Activated B cell treated with CpG ODN at 0.5 μM for 24 hours (primary cell): Measurements from ENCODE around the gene ATP2B2. TPM values are rescaled to one million over a fixed set of nuclear protein-coding genes. Genes with fewer than 3 reads are reported as not detected.

Source experiments
- ATAC-seq: fragments of 200-7000 bp; cut with Tn5 transposase; one replicate; pipeline ENCODE4 v1.10.0; 2021; ENCODE audit warnings: low read depth, mild to moderate bottlenecking, moderate library complexity
- CTCF ChIA-PET: fragments of 350-600 bp; sonication (Branson Sonifier 250); formaldehyde crosslinking; loops from one replicate; lab custom pipeline; 2021; ENCODE audit warnings: antibody characterized with exemption; lab: Charles Lee
- POLR2A ChIA-PET: fragments of 350-600 bp; sonication (Branson Sonifier 250); formaldehyde crosslinking; loops from one replicate; lab custom pipeline; 2021; ENCODE audit warnings: antibody characterized with exemption; lab: Charles Lee
- DNase-seq: peaks from one replicate; pipeline ENCODE4 v3.0.0; 2022
- H3K27ac Mint-ChIP-seq: one replicate; pipeline ENCODE4 v1.8.0; 2020; ENCODE audit warnings: mixed read lengths
- H3K27me3 Mint-ChIP-seq: one replicate; pipeline ENCODE4 v1.8.0; 2021; ENCODE audit warnings: mixed read lengths
- H3K36me3 Mint-ChIP-seq: one replicate; pipeline ENCODE4 v1.8.0; 2021; ENCODE audit warnings: low read depth, mixed read lengths
- H3K4me1 Mint-ChIP-seq: one replicate; pipeline ENCODE4 v1.8.0; 2021; ENCODE audit warnings: mixed read lengths
- H3K4me3 Mint-ChIP-seq: one replicate; pipeline ENCODE4 v1.8.0; 2020; ENCODE audit warnings: mild to moderate bottlenecking, mixed read lengths
- H3K9me3 Mint-ChIP-seq: one replicate; pipeline ENCODE4 v1.8.0; 2020; ENCODE audit warnings: mixed read lengths
- CTCF ChIP-seq: fragments of 200-600 bp; IDR thresholded peaks from one replicate; pipeline ENCODE4 v1.8.0; 2022; ENCODE audit warnings: antibody characterized with exemption, mild to moderate bottlenecking
- intact Hi-C: fragments of 100-400 bp; cut with micrococcal nuclease; formaldehyde crosslinking; loops from one replicate; pipeline ENCODE4 v1.15.1; 2024
- total RNA-seq: library from RNA; stranded (reverse); gene quantifications from 2 replicates; pipeline ENCODE4 v1.2.3, GENCODE V29; 2022

Gene ATP2B2
- total RNA-seq, 1 donor from 2014 or later = not detected

- peaks cover 14% of the 10 kb centered on the region for H3K4me1 Mint-ChIP-seq
- TF ChIP-seq CTCF = no peak
- intact Hi-C loops = no loop called here
- no peak for DNase-seq
- H3K9me3 Mint-ChIP-seq = no peaks in the 10 kb centered on the region
- CTCF ChIA-PET = no interaction called here
- H3K36me3 Mint-ChIP-seq = no peaks in the 10 kb centered on the region
- no peak overlapping the region for H3K27ac Mint-ChIP-seq
- no peak overlapping the region for H3K4me3 Mint-ChIP-seq
- POLR2A ChIA-PET = no interaction called here
- no peak for ATAC-seq
- H3K27me3 Mint-ChIP-seq = peaks cover 10% of the 10 kb centered on the region
Observed at GRCh38 chr3:10519236-10519635, 13.8 kb upstream of the ATP2B2 start.

GRCh38 chr3:10518506-10519150 lies 13.2 kb upstream of the ATP2B2 start:
- no peak overlapping the region for H3K4me3 Mint-ChIP-seq
- H3K27ac Mint-ChIP-seq = no peak overlapping the region
- CTCF ChIA-PET = no interaction called here

GRCh38 chr3:10517627-10518026 lies 12.2 kb upstream of the ATP2B2 start:
- POLR2A ChIA-PET = no interaction called here
- Mint-ChIP-seq H3K9me3 (no peaks in the 10 kb centered on the region), H3K4me3 (no peak overlapping the region), H3K27ac (no peak overlapping the region), H3K36me3 (no peaks in the 10 kb centered on the region), H3K27me3 (peaks cover 11% of the 10 kb centered on the region), H3K4me1 (peaks cover 14% of the 10 kb centered on the region)
- DNase-seq = peak; percentile 14
- CTCF ChIA-PET = no interaction called here
- no peak for TF ChIP-seq CTCF
- ATAC-seq = no peak
- intact Hi-C loops = no loop called here

More at GRCh38 chr3:10518506-10519150, 13.2 kb upstream of the ATP2B2 start:
- intact Hi-C loops = no loop called here
- H3K9me3 Mint-ChIP-seq = no peaks in the 10 kb centered on the region
- H3K4me1 Mint-ChIP-seq = peaks cover 14% of the 10 kb centered on the region
- H3K27me3 Mint-ChIP-seq = peaks cover 10% of the 10 kb centered on the region
- ATAC-seq (no peak), DNase-seq (peak; percentile 5)
- no peak for TF ChIP-seq CTCF
- no peaks in the 10 kb centered on the region for H3K36me3 Mint-ChIP-seq
- POLR2A ChIA-PET = no interaction called here

- peaks cover 14% of the 10 kb centered on the region for H3K4me1 Mint-ChIP-seq
- H3K4me3 Mint-ChIP-seq = no peak overlapping the region
- no peaks in the 10 kb centered on the region for H3K36me3 Mint-ChIP-seq
- TF ChIP-seq CTCF = no peak
- DNase-seq (peak; percentile 7), ATAC-seq (no peak)
- CTCF ChIA-PET = interaction anchor here (1.8 kb wide), 1 partner anchor 173 kb away, joined by 4 read pairs; no protein-coding TSS in a partner anchor
- no peaks in the 10 kb centered on the region for H3K9me3 Mint-ChIP-seq
- H3K27me3 Mint-ChIP-seq = peaks cover 6% of the 10 kb centered on the region
- H3K27ac Mint-ChIP-seq = no peak overlapping the region
- POLR2A ChIA-PET = no interaction called here
- intact Hi-C loops = no loop called here
Observed at GRCh38 chr3:10516544-10517452, 11.4 kb upstream of the ATP2B2 start.

- Mint-ChIP-seq H3K9me3 (no peaks in the 10 kb centered on the region), H3K4me3 (no peak overlapping the region), H3K4me1 (peaks cover 14% of the 10 kb centered on the region), H3K27me3 (peaks cover 7% of the 10 kb centered on the region), H3K36me3 (no peaks in the 10 kb centered on the region), H3K27ac (no peak overlapping the region)
- TF ChIP-seq CTCF = no peak
- intact Hi-C loops = no loop called here
- DNase-seq (peak; percentile 3), ATAC-seq (no peak)
- ChIA-PET CTCF (interaction anchor here (1.8 kb wide), 1 partner anchor 172 kb away, joined by 4 read pairs; no protein-coding TSS in a partner anchor), POLR2A (no interaction called here)
Observed at GRCh38 chr3:10515884-10516495, 10.6 kb upstream of the ATP2B2 start.
